Esophagus squamous epithelium (tissue), 5 donors: ENCODE data around the gene PRKD3. TPM values are rescaled to one million over a fixed set of nuclear protein-coding genes. Genes with fewer than 3 reads are reported as not detected.

ENCODE experiments used
- DNase-seq: peaks from one replicate; lab custom pipeline; 2025; lab: John Stamatoyannopoulos, UW
- H3K27ac ChIP-seq, 4 donors: fragments of 200-600 bp; sonication (generic); one replicate each; pipeline ENCODE4 v1.5.1; 2016 to 2019; ENCODE audit warnings: mild to moderate bottlenecking in 1 of 4
- H3K27me3 ChIP-seq, 4 donors: fragments of 200-600 bp; sonication (generic); 1 replicate in 3 of 4; 2 replicates in 1 of 4; pipeline versions ENCODE4 v1.5.1 to v1.6.0; 2017 to 2021; ENCODE audit warnings: antibody characterized with exemption in 1 of 4
- H3K36me3 ChIP-seq, 3 donors: fragments of 200-600 bp; sonication (generic); one replicate each; pipeline ENCODE4 v1.5.1; 2016 to 2019
- H3K4me1 ChIP-seq, 3 donors: fragments of 200-600 bp; sonication (generic); one replicate each; pipeline ENCODE4 v1.5.1; 2017 to 2019
- H3K4me3 ChIP-seq, 4 donors: fragments of 200-600 bp; sonication (generic); 1 replicate in 3 of 4; 2 replicates in 1 of 4; pipeline ENCODE4 v1.5.1; 2016 to 2019; ENCODE audit warnings: mild to moderate bottlenecking in 2 of 4, moderate library complexity in 1 of 4
- H3K9me3 ChIP-seq, 3 donors: fragments of 200-600 bp; sonication (generic); one replicate each; pipeline ENCODE4 v1.5.1; 2016 to 2019
- POLR2A ChIP-seq, 4 donors: fragments of 450-650 bp; IDR thresholded peaks; one replicate each; pipeline ENCODE4 v1.6.1; 2017; ENCODE audit warnings: antibody characterized with exemption in 4 of 4, mild to moderate bottlenecking in 4 of 4, moderate library complexity in 3 of 4
- WGBS, 2 donors: methylation state at CpG; one replicate each; pipeline ENCODE4 v1.1.5; 2018; 5-methylcytosine and 5-hydroxymethylcytosine counted together
- intact Hi-C: fragments of 100-400 bp; cut with DNase I; formaldehyde crosslinking; loops from one replicate; pipeline ENCODE4 v1.15.0; 2022
- total RNA-seq, 4 donors: library from RNA; depleted of rRNA; stranded (reverse); fragments of >200 nt; gene quantifications; one replicate each; pipeline ENCODE4 v1.1.0, GENCODE V29; 2016
- TF ChIP-seq, protein P1 (sequence below), 6 experiments: fragments of 450-650 bp in 4 of 6; fragments of 200-600 bp in 2 of 6; sonication (generic) in 2 of 6; IDR thresholded peaks; one replicate each; pipeline ENCODE4 v1.5.1; 2016 to 2019; ENCODE audit warnings: antibody characterized with exemption in 6 of 6, mild to moderate bottlenecking in 4 of 6, moderate library complexity in 4 of 6
- donor health status: DM: yes; HTN: yes; CAD: no.

The PRKD3 gene
- total RNA-seq, 4 donors from 2014 or later, result 7.4 to 25.9 (median 23.2) TPM

DNA sequence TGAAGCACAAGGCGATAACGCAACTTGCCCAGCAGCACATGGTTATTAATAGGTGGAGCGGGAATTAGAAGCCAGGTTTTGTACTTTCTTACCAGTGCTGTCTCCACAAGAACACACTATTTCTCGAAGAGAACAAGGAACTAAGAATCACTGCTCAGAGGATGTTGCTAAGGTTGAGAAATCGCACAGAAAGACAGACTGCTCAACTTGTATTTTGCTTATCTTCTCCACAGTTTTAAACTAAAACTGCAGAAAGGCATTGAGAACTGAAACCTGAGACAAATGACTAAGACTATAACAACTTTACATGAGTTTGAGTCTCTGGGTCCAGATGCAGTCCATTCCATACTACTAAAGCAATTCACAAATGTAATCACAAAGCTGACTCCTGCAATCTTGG lies 6.2 kb downstream of the PRKD3 start:
- H3K4me1 ChIP-seq, result peaks cover 0 to 53% (median 14%) of the 10 kb centered on the region in 3 donors
- H3K4me3 ChIP-seq, result no peak overlapping the region
- no peaks in the 10 kb centered on the region for H3K9me3 ChIP-seq
- intact Hi-C loops, result no loop called here
- DNase-seq, result no peak
- WGBS, 2 donors, result 41 to 80% methylated on average over 5 of the region's 5 CpGs
- no peaks in the 10 kb centered on the region for H3K27me3 ChIP-seq
- TF ChIP-seq POLR2A (IDR thresholded peaks at IDR 0.05), result no peak
- TF ChIP-seq, protein P1, sequence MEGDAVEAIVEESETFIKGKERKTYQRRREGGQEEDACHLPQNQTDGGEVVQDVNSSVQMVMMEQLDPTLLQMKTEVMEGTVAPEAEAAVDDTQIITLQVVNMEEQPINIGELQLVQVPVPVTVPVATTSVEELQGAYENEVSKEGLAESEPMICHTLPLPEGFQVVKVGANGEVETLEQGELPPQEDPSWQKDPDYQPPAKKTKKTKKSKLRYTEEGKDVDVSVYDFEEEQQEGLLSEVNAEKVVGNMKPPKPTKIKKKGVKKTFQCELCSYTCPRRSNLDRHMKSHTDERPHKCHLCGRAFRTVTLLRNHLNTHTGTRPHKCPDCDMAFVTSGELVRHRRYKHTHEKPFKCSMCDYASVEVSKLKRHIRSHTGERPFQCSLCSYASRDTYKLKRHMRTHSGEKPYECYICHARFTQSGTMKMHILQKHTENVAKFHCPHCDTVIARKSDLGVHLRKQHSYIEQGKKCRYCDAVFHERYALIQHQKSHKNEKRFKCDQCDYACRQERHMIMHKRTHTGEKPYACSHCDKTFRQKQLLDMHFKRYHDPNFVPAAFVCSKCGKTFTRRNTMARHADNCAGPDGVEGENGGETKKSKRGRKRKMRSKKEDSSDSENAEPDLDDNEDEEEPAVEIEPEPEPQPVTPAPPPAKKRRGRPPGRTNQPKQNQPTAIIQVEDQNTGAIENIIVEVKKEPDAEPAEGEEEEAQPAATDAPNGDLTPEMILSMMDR (IDR thresholded peaks at IDR 0.05), result no peak
- H3K27ac ChIP-seq, result peak overlapping the region in 2 of 4 donors; percentile 5 to 9
- H3K36me3 ChIP-seq, result peaks cover 0 to 4% (median 0%) of the 10 kb centered on the region in 3 donors

DNA sequence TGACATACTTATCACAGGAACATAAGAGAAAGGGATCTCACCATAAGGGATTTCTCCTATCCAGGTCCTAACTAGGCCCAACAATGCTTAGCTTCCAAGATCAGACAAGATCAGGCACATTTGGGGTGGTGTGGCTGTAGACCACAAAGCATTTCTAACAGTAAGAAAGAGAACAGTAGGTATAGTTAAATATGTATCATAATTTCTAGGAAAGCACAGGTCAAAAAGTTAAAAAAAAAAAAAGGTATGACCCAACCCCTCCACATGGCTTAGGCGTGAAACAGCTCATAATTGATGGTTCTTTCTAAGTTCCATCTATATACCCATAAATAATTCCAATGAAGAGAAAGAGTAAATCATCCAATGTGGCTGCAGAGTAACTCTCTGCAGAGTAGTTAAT lies 6.9 kb downstream of the PRKD3 start:
- WGBS, 2 donors, result 85 to 88% methylated on average over 1 of the region's 1 CpG
- TF ChIP-seq POLR2A (IDR thresholded peaks at IDR 0.05), result no peak
- H3K4me3 ChIP-seq, result no peak overlapping the region
- no peaks in the 10 kb centered on the region for H3K9me3 ChIP-seq
- peaks cover 0 to 4% (median 0%) of the 10 kb centered on the region in 3 donors for H3K36me3 ChIP-seq
- H3K4me1 ChIP-seq, result peaks cover 0 to 46% (median 12%) of the 10 kb centered on the region in 3 donors
- no peaks in the 10 kb centered on the region for H3K27me3 ChIP-seq
- H3K27ac ChIP-seq, result no peak overlapping the region
- intact Hi-C loops, result no loop called here
- no peak for DNase-seq

DNA sequence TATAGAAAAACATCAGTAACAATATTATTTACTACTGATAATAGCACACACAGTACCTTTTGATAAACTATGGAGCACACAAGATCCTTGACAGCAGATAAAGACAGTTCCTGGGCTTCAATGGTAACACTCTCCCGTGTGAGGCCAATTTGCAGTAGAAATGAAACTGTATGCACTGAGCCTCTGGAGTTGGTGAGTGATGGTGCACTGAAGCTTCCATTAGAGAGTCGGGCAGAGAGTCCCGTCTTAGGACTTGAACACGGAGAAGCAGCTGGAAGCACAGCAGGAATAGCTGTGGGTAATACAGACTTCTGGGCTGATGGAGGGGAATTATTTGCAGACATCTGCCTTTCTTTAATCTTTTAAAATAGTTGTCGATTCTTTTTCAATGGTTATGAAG lies 8.5 kb downstream of the PRKD3 start:
- H3K36me3 ChIP-seq, result peaks cover 0 to 4% (median 0%) of the 10 kb centered on the region in 3 donors
- 90 to 94% methylated on average over 5 of the region's 5 CpGs for WGBS, 2 donors
- no peak for DNase-seq
- no peak for TF ChIP-seq POLR2A (IDR thresholded peaks at IDR 0.05)
- TF ChIP-seq, protein P1 (IDR thresholded peaks at IDR 0.05), result no peak
- no peak overlapping the region for H3K4me3 ChIP-seq
- H3K4me1 ChIP-seq, result peaks cover 0 to 33% (median 7%) of the 10 kb centered on the region in 3 donors
- H3K9me3 ChIP-seq, result no peaks in the 10 kb centered on the region
- H3K27me3 ChIP-seq, result no peaks in the 10 kb centered on the region
- no peak overlapping the region for H3K27ac ChIP-seq
- intact Hi-C loops, result no loop called here

DNA sequence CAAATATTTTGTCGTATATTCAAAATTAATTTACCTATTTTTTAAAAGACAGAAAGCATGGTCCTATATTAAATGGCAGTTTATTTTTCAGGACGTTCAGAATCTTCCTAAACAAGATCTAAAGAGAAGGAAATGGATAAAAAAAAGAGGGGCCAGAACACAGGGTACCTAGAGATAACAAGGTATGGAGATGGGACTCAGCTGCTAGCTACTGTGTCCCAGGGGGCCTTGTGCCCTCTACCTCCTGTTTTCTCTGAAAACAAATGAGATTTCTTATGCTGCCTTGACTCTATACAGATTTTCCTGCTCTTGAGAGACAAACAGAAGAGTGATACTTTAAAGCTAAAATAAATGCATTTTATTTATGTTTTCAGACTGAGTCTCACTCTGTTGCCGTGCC lies 9.3 kb downstream of the PRKD3 start:
- TF ChIP-seq, protein P1 (IDR thresholded peaks at IDR 0.05), result no peak
- no peak for TF ChIP-seq POLR2A (IDR thresholded peaks at IDR 0.05)
- 89 to 90% methylated on average over 3 of the region's 3 CpGs for WGBS, 2 donors
- no peak for DNase-seq

DNA sequence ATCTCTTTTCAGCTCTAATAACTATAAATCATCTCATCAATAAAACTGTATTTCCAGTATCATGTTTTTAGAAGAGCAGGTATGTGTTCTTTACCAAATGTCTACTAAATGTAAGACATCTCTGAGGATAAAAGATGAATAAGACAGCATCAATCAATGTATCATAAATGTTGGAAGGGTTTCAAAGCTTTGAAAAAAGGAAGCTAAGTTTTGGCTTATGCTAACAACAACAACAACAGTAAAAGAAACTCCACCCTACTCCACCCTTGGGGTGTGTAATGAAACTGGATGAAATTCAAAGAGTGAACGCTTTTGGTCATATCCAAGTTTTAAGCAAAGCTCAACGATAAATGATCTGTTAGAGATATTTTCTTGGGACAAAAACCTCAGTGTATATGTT lies 17.1 kb downstream of the PRKD3 start:
- 42 to 48% methylated on average over 2 of the region's 2 CpGs for WGBS, 2 donors
- no peak overlapping the region for H3K27ac ChIP-seq
- no peak overlapping the region for H3K4me3 ChIP-seq
- no peak for TF ChIP-seq POLR2A (IDR thresholded peaks at IDR 0.05)
- TF ChIP-seq, protein P1 (IDR thresholded peaks at IDR 0.05), result no peak
- peaks cover 0 to 57% (median 18%) of the 10 kb centered on the region in 3 donors for H3K4me1 ChIP-seq
- DNase-seq, result no peak
- no peaks in the 10 kb centered on the region for H3K36me3 ChIP-seq
- intact Hi-C loops, result no loop called here
- no peaks in the 10 kb centered on the region for H3K9me3 ChIP-seq
- no peaks in the 10 kb centered on the region for H3K27me3 ChIP-seq

More for the DNA sequence above, 9.3 kb downstream of the PRKD3 start:
- Histone ChIP-seq H3K27me3 (no peaks in the 10 kb centered on the region), H3K27ac (no peak overlapping the region), H3K9me3 (no peaks in the 10 kb centered on the region), H3K36me3 (peaks cover 0 to 4% (median 0%) of the 10 kb centered on the region in 3 donors), H3K4me1 (peaks cover 0 to 31% (median 7%) of the 10 kb centered on the region in 3 donors), H3K4me3 (no peak overlapping the region)
- intact Hi-C loops, result no loop called here

DNA sequence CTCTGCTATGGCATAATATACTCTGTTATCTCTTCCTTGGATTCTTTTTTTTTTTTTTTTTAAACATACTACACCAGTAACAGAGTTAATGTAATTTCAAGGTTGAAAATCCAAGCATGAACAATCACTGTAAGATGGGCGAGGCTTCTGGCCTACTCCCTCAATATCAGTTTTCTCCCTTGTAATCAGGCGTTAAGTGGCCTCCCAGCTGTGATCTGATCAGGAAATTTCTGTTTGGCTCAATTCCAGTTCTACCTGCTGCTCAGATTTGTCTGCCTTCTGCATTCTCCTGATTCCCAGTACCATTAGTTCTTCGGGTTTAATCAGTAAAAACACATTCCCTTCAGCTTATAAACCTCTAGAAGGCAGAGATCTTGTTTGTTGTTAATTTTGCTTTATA lies 18.6 kb downstream of the PRKD3 start:
- WGBS, 2 donors, result 59 to 68% methylated on average over 3 of the region's 3 CpGs
- no peaks in the 10 kb centered on the region for H3K36me3 ChIP-seq

More for the DNA sequence above, 18.6 kb downstream of the PRKD3 start:
- no peak for TF ChIP-seq POLR2A (IDR thresholded peaks at IDR 0.05)
- TF ChIP-seq, protein P1 (IDR thresholded peaks at IDR 0.05), result no peak
- Histone ChIP-seq H3K4me3 (no peak overlapping the region), H3K27ac (no peak overlapping the region), H3K4me1 (peaks cover 0 to 53% (median 18%) of the 10 kb centered on the region in 3 donors), H3K9me3 (no peaks in the 10 kb centered on the region), H3K27me3 (no peaks in the 10 kb centered on the region)
- no peak for DNase-seq
- intact Hi-C loops, result no loop called here
